Measurements from ENCODE around the gene LSP1.

The LSP1 gene

GRCh38 chr11:1860108-1860507 is 7.2 kb downstream of the LSP1 start:
- H3K27me3 ChIP-seq (ENCODE audit: insufficient read depth, poor library complexity, severe bottlenecking), result no peaks in the 10 kb centered on the region
- TF ChIP-seq POLR2AphosphoS5 (IDR thresholded peaks at IDR 0.05; ENCODE audit: low read depth), result no peak
- no peak for TF ChIP-seq REST (IDR thresholded peaks at IDR 0.05; ENCODE audit: insufficient replicate concordance, low read depth)
- TF ChIP-seq GABPA (IDR thresholded peaks at IDR 0.05; ENCODE audit: low read depth), result no peak
- no peak for TF ChIP-seq CTCF (IDR thresholded peaks at IDR 0.05; ENCODE audit: insufficient read depth, low read length)
- TF ChIP-seq SPI1 (IDR thresholded peaks at IDR 0.05; ENCODE audit: borderline replicate concordance, low read depth), result no peak
- H3K4me3 ChIP-seq (replicated peaks; ENCODE audit: insufficient read depth, low read length), result no peak overlapping the region
- no peak for DNase-seq (ENCODE audit: low read depth in 1 of 2, low spot score in 1 of 2)
- no peak overlapping the region for H3K27ac ChIP-seq (replicated peaks)

- TF ChIP-seq POLR2AphosphoS5 (IDR thresholded peaks at IDR 0.05; ENCODE audit: low read depth) (no peak), CTCF (IDR thresholded peaks at IDR 0.05; ENCODE audit: insufficient read depth, low read length) (no peak), REST (IDR thresholded peaks at IDR 0.05; ENCODE audit: insufficient replicate concordance, low read depth) (no peak), SPI1 (IDR thresholded peaks at IDR 0.05; ENCODE audit: borderline replicate concordance, low read depth) (no peak), GABPA (IDR thresholded peaks at IDR 0.05; ENCODE audit: low read depth) (no peak)
- Histone ChIP-seq H3K27ac (replicated peaks) (no peak overlapping the region), H3K4me3 (replicated peaks; ENCODE audit: insufficient read depth, low read length) (no peak overlapping the region), H3K27me3 (ENCODE audit: insufficient read depth, poor library complexity, severe bottlenecking) (no peaks in the 10 kb centered on the region)
- no peak for DNase-seq (ENCODE audit: low read depth in 1 of 2, low spot score in 1 of 2)
These were observed 8.8 kb downstream of the LSP1 start for GRCh38 chr11:1861435-1862411.

GRCh38 chr11:1862588-1863351 is 9.9 kb downstream of the LSP1 start:
- Histone ChIP-seq H3K4me3 (replicated peaks; ENCODE audit: insufficient read depth, low read length) (no peak overlapping the region), H3K27ac (replicated peaks) (no peak overlapping the region), H3K27me3 (ENCODE audit: insufficient read depth, poor library complexity, severe bottlenecking) (no peaks in the 10 kb centered on the region)
- no peak for DNase-seq (ENCODE audit: low read depth in 1 of 2, low spot score in 1 of 2)
- no peak for TF ChIP-seq REST (IDR thresholded peaks at IDR 0.05; ENCODE audit: insufficient replicate concordance, low read depth)
